Upper lobe of right lung (tissue), 1 donor: ENCODE results near the gene HYAL3. TPM values are rescaled to one million over a fixed set of nuclear protein-coding genes. Genes with fewer than 3 reads are reported as not detected.

Experiments
- total RNA-seq: library from RNA; stranded (reverse); fragmentation: NEBNext Ultra II Directional; extraction: Animal tissue kit (Norgen Biotek cat#: 25700); gene quantifications from one replicate; pipeline ENCODE4 v1.2.1, GENCODE V29; 2021
- donor health status: DM: no; HTN: yes; CAD: no; lungs with severe emphysema.

The HYAL3 gene
- total RNA-seq, 1 donor from 2014 or later: 2.8 TPM

Other genes with a start within 250 kb of the HYAL3 start
- gene RBM5, start 210.5 kb downstream of the HYAL3 start, total RNA-seq: 161 TPM
- gene SEMA3F, start 144.1 kb downstream of the HYAL3 start, total RNA-seq: 65.6 TPM
- not detected for gene GNAT1, start 107.8 kb downstream of the HYAL3 start, total RNA-seq
- gene SLC38A3, start 94.1 kb downstream of the HYAL3 start, total RNA-seq: not detected
- 321 TPM for gene GNAI2, start 63.2 kb downstream of the HYAL3 start, total RNA-seq
- gene SEMA3B, start 30.3 kb downstream of the HYAL3 start, total RNA-seq: 120 TPM
- gene LSMEM2, start 20.3 kb downstream of the HYAL3 start, total RNA-seq: not detected
- gene IFRD2, start 7.0 kb downstream of the HYAL3 start, total RNA-seq: 77.0 TPM
- 12.5 TPM for gene NAA80, start within 50 bp of the HYAL3 start, total RNA-seq
- gene HYAL1, start 4.2 kb upstream of the HYAL3 start, total RNA-seq: 78.8 TPM
- gene HYAL2, start 23.3 kb upstream of the HYAL3 start, total RNA-seq: 303 TPM
- gene TUSC2, start 28.8 kb upstream of the HYAL3 start, total RNA-seq: 29.2 TPM
- gene RASSF1, start 41.4 kb upstream of the HYAL3 start, total RNA-seq: 39.1 TPM
- gene ZMYND10, start 46.3 kb upstream of the HYAL3 start, total RNA-seq: 2.8 TPM
- 21.6 TPM for gene NPRL2, start 51.4 kb upstream of the HYAL3 start, total RNA-seq
- gene CYB561D2, start 51.5 kb upstream of the HYAL3 start, total RNA-seq: 23.9 TPM
- gene TMEM115, start 60.1 kb upstream of the HYAL3 start, total RNA-seq: 40.1 TPM
- gene CACNA2D2, start 204.2 kb upstream of the HYAL3 start, total RNA-seq: 119 TPM